A673 (cell line): ENCODE data around the gene LRR1. TPM values are rescaled to one million over a fixed set of nuclear protein-coding genes. Genes with fewer than 3 reads are reported as not detected.

Experiments used
- BruUV-seq: library from RNA; stranded (reverse); fragments of 400-500 nt; replicated peaks from 2 replicates; lab custom pipeline; 2021; lab: Mats Ljungman, UMichigan
- CTCF ChIA-PET: fragments of 300-600 bp; sonication (Branson Sonifier 250); formaldehyde crosslinking; loops from one replicate; lab custom pipeline; 2022; ENCODE audit warnings: antibody characterized with exemption; lab: Charles Lee
- POLR2A ChIA-PET: fragments of 300-600 bp; sonication (Branson Sonifier 250); formaldehyde crosslinking; loops from one replicate; lab custom pipeline; 2022; ENCODE audit warnings: antibody characterized with exemption; ENCODE audit not compliant: low non-redundant PET; lab: Charles Lee
- DNase-seq: peaks from one replicate; pipeline ENCODE4 v3.0.0-alpha.2; 2015; ENCODE audit warnings: low spot score
- H3K27ac ChIP-seq: fragments of 200-600 bp; sonication (generic); 2 replicates; pipeline ENCODE4 v1.5.1; 2016; ENCODE audit warnings: mixed run types, low read depth, mild to moderate bottlenecking, mixed read lengths, antibody characterized with exemption, low read length; ENCODE audit not compliant: poor library complexity, severe bottlenecking
- H3K27me3 ChIP-seq: fragments of 200-600 bp; sonication (generic); replicated peaks from 2 replicates; pipeline ENCODE4 v1.6.1; 2017; ENCODE audit warnings: mixed run types, low read depth, mild to moderate bottlenecking, mixed read lengths, antibody characterized with exemption, low read length; ENCODE audit not compliant: insufficient read depth, poor library complexity
- H3K36me3 ChIP-seq: fragments of 200-600 bp; sonication (generic); 2 replicates; pipeline ENCODE4 v1.6.1; 2016; ENCODE audit warnings: mixed run types, mild to moderate bottlenecking, mixed read lengths, antibody characterized with exemption, low read length; ENCODE audit not compliant: insufficient read depth, poor library complexity, severe bottlenecking
- H3K4me1 ChIP-seq: fragments of 200-600 bp; sonication (generic); 2 replicates; pipeline ENCODE4 v1.6.1; 2017; ENCODE audit warnings: mixed run types, mild to moderate bottlenecking, mixed read lengths, antibody characterized with exemption, low read length; ENCODE audit not compliant: insufficient read depth, poor library complexity, severe bottlenecking
- H3K4me3 ChIP-seq: fragments of 200-600 bp; sonication (generic); 2 replicates; pipeline ENCODE4 v1.5.1; 2016; ENCODE audit warnings: low read depth, mixed run types, mild to moderate bottlenecking, mixed read lengths, low read length; ENCODE audit not compliant: poor library complexity, severe bottlenecking
- H3K9me3 ChIP-seq: fragments of 200-600 bp; sonication (generic); 2 replicates; pipeline ENCODE4 v1.6.1; 2016; ENCODE audit warnings: mixed run types, low read depth, mild to moderate bottlenecking, mixed read lengths, antibody characterized with exemption, low read length; ENCODE audit not compliant: poor library complexity, severe bottlenecking
- EZH2 ChIP-seq: fragments of 200-600 bp; sonication (generic); IDR thresholded peaks from 2 replicates; pipeline ENCODE4 v1.6.1; 2017; ENCODE audit warnings: borderline replicate concordance, low read depth, mild to moderate bottlenecking, mixed read lengths, antibody characterized with exemption, low read length; ENCODE audit not compliant: poor library complexity, severe bottlenecking
- intact Hi-C: fragments of 100-400 bp; cut with micrococcal nuclease; formaldehyde crosslinking; loops from one replicate; pipeline ENCODE4 v1.10.0; 2022; ENCODE audit not compliant: unreplicated experiment
- total RNA-seq: library from RNA; stranded (reverse); gene quantifications from 2 replicates; pipeline ENCODE4 v1.2.3, GENCODE V29; 2021
- TF ChIP-seq, protein P1 (sequence below): fragments of 300-800, 200-600 bp; sonication (generic); conservative IDR thresholded peaks from 2 replicates; pipeline ENCODE4 v1.5.1; 2017; ENCODE audit warnings: low read depth, mild to moderate bottlenecking, antibody characterized with exemption, low read length, moderate library complexity, mixed read lengths

The LRR1 gene
- total RNA-seq, 1 experiment from 2014 or later: 49.2 TPM

DNA sequence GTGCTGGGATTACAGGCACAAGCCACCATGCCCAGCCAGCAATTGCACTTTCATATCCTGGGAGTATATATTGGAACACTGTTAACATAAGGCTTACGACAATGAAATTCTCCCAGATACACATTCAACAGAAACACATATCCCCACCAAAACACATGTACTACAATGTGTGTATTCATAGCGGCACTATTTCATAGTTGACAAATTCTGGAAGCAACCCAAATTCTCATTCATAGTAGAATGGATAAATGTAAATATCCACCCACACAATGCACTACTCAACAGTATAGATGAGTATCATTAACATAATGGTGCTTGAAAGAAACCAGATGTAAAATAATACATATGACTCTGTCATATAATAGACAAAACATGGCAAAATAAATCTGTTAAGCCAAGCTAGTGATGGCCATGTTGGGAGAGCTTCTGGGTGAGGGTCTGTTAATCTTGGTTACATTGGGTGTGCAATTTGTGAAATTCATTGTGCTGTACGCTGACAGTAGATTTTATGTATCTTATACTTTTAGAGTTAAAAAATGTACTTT, 38.9 kb downstream of the LRR1 start:
- Histone ChIP-seq H3K4me1 (peaks cover 14% of the 10 kb centered on the region), H3K9me3 (no peaks in the 10 kb centered on the region), H3K36me3 (peaks cover 6% of the 10 kb centered on the region), H3K4me3 (no peak overlapping the region), H3K27me3 (no peaks in the 10 kb centered on the region), H3K27ac (no peak overlapping the region)
- no TSS peak for BruUV-seq
- intact Hi-C loops: no loop called here
- CTCF ChIA-PET: no interaction called here
- POLR2A ChIA-PET: no interaction called here
- no peak for TF ChIP-seq EZH2
- TF ChIP-seq, protein P1, sequence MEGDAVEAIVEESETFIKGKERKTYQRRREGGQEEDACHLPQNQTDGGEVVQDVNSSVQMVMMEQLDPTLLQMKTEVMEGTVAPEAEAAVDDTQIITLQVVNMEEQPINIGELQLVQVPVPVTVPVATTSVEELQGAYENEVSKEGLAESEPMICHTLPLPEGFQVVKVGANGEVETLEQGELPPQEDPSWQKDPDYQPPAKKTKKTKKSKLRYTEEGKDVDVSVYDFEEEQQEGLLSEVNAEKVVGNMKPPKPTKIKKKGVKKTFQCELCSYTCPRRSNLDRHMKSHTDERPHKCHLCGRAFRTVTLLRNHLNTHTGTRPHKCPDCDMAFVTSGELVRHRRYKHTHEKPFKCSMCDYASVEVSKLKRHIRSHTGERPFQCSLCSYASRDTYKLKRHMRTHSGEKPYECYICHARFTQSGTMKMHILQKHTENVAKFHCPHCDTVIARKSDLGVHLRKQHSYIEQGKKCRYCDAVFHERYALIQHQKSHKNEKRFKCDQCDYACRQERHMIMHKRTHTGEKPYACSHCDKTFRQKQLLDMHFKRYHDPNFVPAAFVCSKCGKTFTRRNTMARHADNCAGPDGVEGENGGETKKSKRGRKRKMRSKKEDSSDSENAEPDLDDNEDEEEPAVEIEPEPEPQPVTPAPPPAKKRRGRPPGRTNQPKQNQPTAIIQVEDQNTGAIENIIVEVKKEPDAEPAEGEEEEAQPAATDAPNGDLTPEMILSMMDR: no peak
- peak; percentile 40 for DNase-seq

DNA sequence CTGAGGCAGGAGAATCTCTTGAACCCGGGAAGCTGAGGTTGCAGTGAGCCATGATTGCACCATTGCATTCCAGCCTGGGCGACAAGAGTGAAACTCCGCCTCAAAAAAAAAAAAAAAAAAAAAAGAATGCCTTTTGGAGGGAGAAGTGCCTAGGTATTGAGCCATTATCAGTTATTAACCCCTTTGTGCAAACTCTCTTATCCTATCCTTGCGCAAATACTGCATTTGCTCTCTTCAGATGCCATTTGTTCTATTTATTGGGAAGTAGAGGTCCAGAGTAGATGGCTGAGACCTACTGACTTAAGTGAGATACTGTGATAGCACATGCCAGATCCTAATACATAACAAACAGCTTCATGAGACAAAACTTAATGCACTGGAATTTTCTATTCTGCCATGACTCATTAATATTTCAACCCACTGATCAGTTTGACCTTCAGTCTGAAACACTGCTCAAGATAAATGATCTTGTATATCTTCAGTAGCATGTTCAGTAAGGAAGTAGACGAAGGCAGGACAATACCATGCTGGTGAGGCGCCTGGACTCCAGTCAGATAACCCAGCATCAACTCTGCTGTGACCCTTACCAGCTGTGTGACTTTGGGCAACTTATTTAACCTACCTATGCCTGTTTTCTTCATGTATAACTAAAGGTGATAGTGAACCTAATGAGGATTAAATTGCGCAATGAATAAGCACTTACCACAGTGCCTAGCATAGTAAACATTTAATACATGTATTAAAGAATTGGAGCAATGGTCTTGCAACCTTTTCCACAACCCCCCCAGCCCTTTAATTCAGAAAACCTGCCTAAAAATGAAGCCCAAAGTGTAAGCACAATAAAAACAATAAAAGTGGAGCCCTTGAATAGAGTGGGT, 42.0 kb downstream of the LRR1 start:
- ChIA-PET CTCF (no interaction called here), POLR2A (no interaction called here)
- peaks cover 18% of the 10 kb centered on the region for H3K36me3 ChIP-seq
- peaks cover 14% of the 10 kb centered on the region for H3K4me1 ChIP-seq
- no TSS peak for BruUV-seq
- H3K9me3 ChIP-seq: no peaks in the 10 kb centered on the region
- DNase-seq: no peak
- TF ChIP-seq EZH2: no peak
- TF ChIP-seq, protein P1: no peak
- H3K4me3 ChIP-seq: no peak overlapping the region
- no peaks in the 10 kb centered on the region for H3K27me3 ChIP-seq
- intact Hi-C loops: no loop called here
- H3K27ac ChIP-seq: no peak overlapping the region

DNA sequence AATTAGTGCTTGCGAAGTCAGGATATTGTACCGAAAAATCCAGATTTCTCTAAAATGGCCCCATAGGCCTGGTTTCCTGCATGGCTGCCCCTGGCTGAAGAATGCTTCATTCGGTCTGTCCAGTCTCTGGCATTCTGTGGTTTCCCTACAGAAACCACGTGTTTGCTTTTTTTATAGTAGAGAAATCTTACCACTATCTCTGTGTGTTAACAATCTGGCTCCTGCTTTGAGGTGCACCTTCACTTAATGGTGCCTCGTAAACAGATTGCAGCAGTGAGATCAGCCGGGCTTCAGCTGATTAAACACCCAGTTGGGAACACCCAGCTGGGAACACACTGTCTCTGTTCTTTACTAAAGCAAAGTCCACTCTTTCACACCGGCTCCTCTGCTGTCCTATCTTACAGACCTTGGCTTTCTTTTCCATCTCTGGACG, 43.0 kb downstream of the LRR1 start:
- BruUV-seq: no TSS peak
- POLR2A ChIA-PET: no interaction called here
- DNase-seq: no peak
- H3K36me3 ChIP-seq: peaks cover 25% of the 10 kb centered on the region
- H3K9me3 ChIP-seq: no peaks in the 10 kb centered on the region
- CTCF ChIA-PET: no interaction called here
- H3K27me3 ChIP-seq: no peaks in the 10 kb centered on the region
- no peak overlapping the region for H3K27ac ChIP-seq
- peaks cover 6% of the 10 kb centered on the region for H3K4me1 ChIP-seq
- intact Hi-C loops: no loop called here
- TF ChIP-seq EZH2: no peak
- TF ChIP-seq, protein P1: no peak
- no peak overlapping the region for H3K4me3 ChIP-seq
